Stimulated activated CD4-positive, alpha-beta T cell treated with anti-CD3 and anti-CD28 coated beads, Interleukin-12 subunit alpha, Interleukin-12 subunit beta, amount 100 ng/mL, for 48 hours (primary cell): ENCODE data around the gene HOXC9.

Source experiments
- DNase-seq, 3 donors: peaks; one replicate each; pipeline ENCODE4 v3.0.0-alpha.2; 2020; ENCODE audit warnings: low read depth in 2 of 3, low spot score in 1 of 3

Gene HOXC9

DNA sequence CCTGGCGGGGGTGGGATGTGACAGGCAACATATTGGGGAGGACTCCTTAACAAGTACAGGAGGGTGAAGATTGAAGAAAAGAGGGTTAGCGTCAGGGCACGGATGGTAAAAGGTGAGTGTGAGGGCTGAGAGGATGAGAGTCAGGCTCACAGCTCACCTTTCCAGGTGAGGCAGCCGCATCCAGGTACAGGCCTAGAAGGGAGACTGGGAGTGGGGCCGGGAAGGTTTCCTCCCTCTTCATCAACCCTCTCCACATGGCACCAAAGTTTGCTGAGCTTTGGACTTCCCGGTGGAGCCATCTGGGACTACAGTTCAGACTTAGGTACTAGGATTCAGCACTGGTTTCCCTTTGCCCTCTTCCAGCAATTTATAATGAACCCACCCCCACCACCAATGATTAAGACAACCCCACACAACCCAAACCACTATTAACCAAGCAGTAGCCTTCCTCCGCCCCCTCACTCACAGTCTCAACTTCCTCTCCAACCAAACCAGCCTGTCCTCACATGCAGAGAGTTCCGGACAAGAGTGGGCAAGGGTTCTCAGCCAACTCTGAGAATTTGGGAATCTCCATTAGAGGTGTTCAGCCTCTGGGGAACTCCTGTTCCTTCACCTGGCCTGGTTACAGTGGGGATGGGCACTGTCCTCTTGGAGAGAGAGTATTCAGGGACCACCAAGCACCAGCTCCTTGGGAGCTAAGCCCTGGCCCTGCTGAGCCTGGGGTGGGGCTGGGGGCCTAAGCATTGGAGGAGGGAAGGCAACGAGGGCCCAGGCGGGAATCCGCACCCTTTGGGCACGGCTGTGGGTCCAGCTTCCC is 51.3 kb downstream of the HOXC9 start:
- DNase-seq = no peak

DNA sequence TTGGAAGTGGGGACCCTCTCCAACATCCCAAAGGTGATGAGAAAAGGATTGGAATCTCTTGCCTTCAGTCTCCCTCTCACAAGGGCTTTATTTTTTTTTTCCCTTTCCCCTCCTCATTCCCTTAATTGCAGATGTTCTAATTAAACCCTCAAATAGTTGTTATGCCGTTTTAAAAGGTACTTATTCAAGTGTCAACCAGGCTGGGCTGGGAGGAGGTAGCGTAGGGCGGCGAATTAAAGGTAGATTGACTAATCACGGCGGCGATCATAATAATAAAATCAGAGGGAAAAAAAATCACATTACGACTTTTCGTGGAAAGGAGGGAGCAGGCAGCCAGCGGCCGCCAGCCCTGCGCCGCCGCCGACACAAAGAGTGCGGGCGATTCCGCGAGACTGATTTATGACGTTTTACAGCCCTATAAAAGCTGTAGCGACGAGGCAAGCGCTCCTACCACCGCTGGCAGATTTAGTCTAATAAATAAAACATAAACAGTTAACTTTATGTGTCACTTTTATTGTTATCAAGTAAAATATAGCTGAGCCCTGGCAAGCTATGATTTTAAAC is 52.0 kb downstream of the HOXC9 start:
- no peak for DNase-seq

DNA sequence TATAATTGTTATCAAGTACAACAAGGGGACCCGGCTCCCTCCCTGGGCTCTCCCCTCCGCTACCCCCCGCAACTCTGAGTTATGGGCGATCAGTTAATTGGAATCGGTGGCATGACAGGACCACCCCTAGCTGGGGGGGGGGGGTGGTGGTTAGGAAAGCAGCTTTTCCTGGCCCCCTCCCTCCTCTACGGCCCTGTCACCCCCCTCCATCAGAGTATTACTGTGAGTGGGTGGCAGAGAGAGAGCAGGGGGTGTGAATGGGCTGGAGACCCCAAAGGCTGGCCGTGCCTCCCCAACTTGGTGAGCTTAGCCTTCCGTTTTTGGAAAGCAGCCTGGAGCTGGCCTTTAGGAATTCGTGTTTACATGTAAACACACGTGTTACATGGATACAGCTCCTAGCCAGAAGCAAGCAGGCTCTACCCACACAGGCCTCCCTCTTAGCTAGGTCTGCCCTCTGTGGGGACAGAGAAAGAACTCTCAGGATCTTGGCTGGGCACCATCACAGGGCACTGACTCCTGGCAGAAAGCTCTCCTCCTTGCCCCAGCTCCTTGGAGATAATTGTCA is 52.6 kb downstream of the HOXC9 start:
- no peak for DNase-seq
